ENCODE measurements around the gene SPOPL. TPM values are rescaled to one million over a fixed set of nuclear protein-coding genes. Genes with fewer than 3 reads are reported as not detected.

The SPOPL gene
- total RNA-seq, 1 experiment from 2014 or later, result 31.6 TPM

DNA sequence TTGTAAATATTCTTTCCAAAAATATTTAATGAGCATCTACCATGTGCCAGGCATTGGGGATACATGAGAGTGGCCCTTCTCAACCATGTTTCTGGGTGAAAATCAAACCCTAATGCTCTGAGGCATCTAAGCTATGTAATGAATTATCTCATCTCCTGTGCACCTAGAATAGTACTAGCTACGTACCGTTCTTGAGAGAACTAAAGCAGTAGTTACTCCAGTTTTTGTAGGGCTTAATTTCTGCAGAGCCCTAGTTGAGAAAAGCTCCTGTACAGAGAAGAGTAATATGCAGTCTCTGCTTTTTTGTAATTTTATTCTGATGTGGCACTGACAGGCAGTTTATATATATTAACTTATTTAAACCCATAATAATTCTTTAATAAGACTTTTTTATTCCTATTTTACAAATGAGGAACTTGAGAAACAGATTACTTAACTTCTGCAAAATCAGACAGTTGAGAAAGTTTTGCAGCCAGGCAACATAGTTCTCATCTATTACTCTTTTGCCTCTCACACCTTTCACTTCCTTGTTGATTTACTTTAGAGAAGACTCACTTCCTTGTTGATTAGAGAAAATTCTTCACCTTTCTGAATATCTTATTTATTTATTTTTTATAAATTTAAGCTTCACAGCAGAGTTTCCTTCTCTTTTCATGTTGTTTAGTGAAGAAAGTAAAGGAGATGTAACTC lies 3.1 kb downstream of the SPOPL start:
- no peaks in the 10 kb centered on the region for H3K9me3 Mint-ChIP-seq (ENCODE audit: unreplicated experiment)
- peak overlapping the region; percentile 88 for H3K4me3 Mint-ChIP-seq (ENCODE audit: unreplicated experiment)
- no peaks in the 10 kb centered on the region for H3K27me3 Mint-ChIP-seq (ENCODE audit: insufficient read depth, unreplicated experiment)
- Histone ChIP-seq H3K4me1 (peaks cover 51% of the 10 kb centered on the region), H3K4me3 (ENCODE audit: low read depth, low read length) (no peak overlapping the region), H3K36me3 (ENCODE audit: control insufficient read depth, insufficient read depth, low read length) (no peaks in the 10 kb centered on the region), H3K27me3 (replicated peaks; ENCODE audit: control insufficient read depth, insufficient read depth, low read length) (no peaks in the 10 kb centered on the region), H3K9me3 (no peaks in the 10 kb centered on the region)
- H3K36me3 Mint-ChIP-seq (ENCODE audit: insufficient read depth, unreplicated experiment), result peaks cover 13% of the 10 kb centered on the region
- no peak overlapping the region for H3K27ac Mint-ChIP-seq (ENCODE audit: unreplicated experiment)
- intact Hi-C loops (cut with micrococcal nuclease; ENCODE audit: unreplicated experiment), result loop anchor here (5.0 to 10.0 kb wide), 2 partner anchors 50 to 542 kb away; partner anchors contain the start of gene HNMT
- CTCF ChIA-PET, result no interaction called here
- TF ChIP-seq, protein P1, sequence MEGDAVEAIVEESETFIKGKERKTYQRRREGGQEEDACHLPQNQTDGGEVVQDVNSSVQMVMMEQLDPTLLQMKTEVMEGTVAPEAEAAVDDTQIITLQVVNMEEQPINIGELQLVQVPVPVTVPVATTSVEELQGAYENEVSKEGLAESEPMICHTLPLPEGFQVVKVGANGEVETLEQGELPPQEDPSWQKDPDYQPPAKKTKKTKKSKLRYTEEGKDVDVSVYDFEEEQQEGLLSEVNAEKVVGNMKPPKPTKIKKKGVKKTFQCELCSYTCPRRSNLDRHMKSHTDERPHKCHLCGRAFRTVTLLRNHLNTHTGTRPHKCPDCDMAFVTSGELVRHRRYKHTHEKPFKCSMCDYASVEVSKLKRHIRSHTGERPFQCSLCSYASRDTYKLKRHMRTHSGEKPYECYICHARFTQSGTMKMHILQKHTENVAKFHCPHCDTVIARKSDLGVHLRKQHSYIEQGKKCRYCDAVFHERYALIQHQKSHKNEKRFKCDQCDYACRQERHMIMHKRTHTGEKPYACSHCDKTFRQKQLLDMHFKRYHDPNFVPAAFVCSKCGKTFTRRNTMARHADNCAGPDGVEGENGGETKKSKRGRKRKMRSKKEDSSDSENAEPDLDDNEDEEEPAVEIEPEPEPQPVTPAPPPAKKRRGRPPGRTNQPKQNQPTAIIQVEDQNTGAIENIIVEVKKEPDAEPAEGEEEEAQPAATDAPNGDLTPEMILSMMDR (IDR thresholded peaks at IDR 0.05; ENCODE audit: insufficient read depth in 1 of 2, low read depth in 1 of 2, low read length in 1 of 2, severe bottlenecking in 1 of 2, unreplicated experiment in 1 of 2), result no peak
- no TSS peak for BruUV-seq (replicated peaks)
- no peak for DNase-seq
- peaks cover 25% of the 10 kb centered on the region for H3K4me1 Mint-ChIP-seq (ENCODE audit: low read depth, unreplicated experiment)
- POLR2A ChIA-PET, result no interaction called here

DNA sequence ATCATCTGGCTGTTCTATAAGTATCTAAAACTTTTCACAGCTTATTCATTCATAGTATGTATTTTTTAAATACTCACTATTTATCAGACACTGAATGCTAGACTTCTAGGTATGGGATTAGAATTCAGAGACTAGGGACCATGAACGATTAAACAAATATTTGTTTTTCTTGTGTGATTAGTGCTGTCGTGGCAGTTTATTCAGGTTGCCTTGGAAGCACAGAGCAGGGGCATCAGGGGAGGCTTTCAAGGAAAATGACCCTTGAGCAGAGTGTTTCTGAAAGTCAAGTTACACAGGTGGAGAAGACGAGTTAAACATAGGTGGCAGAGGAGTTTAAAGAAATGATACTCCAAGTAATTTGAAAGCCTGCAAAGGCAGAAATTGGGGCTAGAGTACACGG lies 5.7 kb downstream of the SPOPL start:
- POLR2A ChIA-PET, result no interaction called here

DNA sequence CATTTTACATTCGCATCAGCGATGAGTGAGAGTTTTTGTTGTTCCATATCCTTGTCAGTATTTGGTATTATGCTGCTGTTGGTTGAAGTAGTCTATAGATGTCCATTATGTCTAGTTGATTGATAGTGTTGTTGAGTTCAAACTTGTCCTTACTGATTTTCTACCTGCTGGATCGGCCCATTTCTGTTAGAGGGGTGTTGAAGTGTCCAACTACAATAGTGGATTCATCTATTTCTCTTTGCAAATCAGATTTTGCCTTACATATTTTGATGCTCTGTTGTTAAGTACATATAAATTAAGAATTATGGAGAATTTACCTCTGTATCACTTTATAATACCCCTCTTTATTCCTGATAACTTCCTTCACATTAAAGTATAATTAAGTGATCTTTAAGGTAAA lies 8.7 kb downstream of the SPOPL start:
- no peaks in the 10 kb centered on the region for H3K36me3 ChIP-seq (ENCODE audit: control insufficient read depth, insufficient read depth, low read length)
- peaks cover 7% of the 10 kb centered on the region for H3K9me3 Mint-ChIP-seq (ENCODE audit: unreplicated experiment)
- H3K4me1 ChIP-seq, result peaks cover 39% of the 10 kb centered on the region
- H3K4me1 Mint-ChIP-seq (ENCODE audit: low read depth, unreplicated experiment), result peaks cover 24% of the 10 kb centered on the region
- H3K4me3 ChIP-seq (ENCODE audit: low read depth, low read length), result no peak overlapping the region
- H3K27me3 Mint-ChIP-seq (ENCODE audit: insufficient read depth, unreplicated experiment), result no peaks in the 10 kb centered on the region
- ChIA-PET POLR2A (no interaction called here), CTCF (no interaction called here)
- peaks cover 15% of the 10 kb centered on the region for H3K36me3 Mint-ChIP-seq (ENCODE audit: insufficient read depth, unreplicated experiment)
- TF ChIP-seq, protein P1 (IDR thresholded peaks at IDR 0.05; ENCODE audit: insufficient read depth in 1 of 2, low read depth in 1 of 2, low read length in 1 of 2, severe bottlenecking in 1 of 2, unreplicated experiment in 1 of 2), result no peak
- no peaks in the 10 kb centered on the region for H3K9me3 ChIP-seq
- no TSS peak for BruUV-seq (replicated peaks)
- no peak overlapping the region for H3K4me3 Mint-ChIP-seq (ENCODE audit: unreplicated experiment)
- intact Hi-C loops (cut with micrococcal nuclease; ENCODE audit: unreplicated experiment), result no loop called here
- no peak for DNase-seq
- H3K27me3 ChIP-seq (replicated peaks; ENCODE audit: control insufficient read depth, insufficient read depth, low read length), result no peaks in the 10 kb centered on the region
- no peak overlapping the region for H3K27ac Mint-ChIP-seq (ENCODE audit: unreplicated experiment)

More for the DNA sequence above, 5.7 kb downstream of the SPOPL start:
- TF ChIP-seq, protein P1 (IDR thresholded peaks at IDR 0.05; ENCODE audit: insufficient read depth in 1 of 2, low read depth in 1 of 2, low read length in 1 of 2, severe bottlenecking in 1 of 2, unreplicated experiment in 1 of 2), result no peak
- Mint-ChIP-seq H3K4me3 (ENCODE audit: unreplicated experiment) (no peak overlapping the region), H3K27me3 (ENCODE audit: insufficient read depth, unreplicated experiment) (no peaks in the 10 kb centered on the region), H3K4me1 (ENCODE audit: low read depth, unreplicated experiment) (peaks cover 25% of the 10 kb centered on the region), H3K27ac (ENCODE audit: unreplicated experiment) (peak overlapping the region; percentile 11), H3K9me3 (ENCODE audit: unreplicated experiment) (no peaks in the 10 kb centered on the region), H3K36me3 (ENCODE audit: insufficient read depth, unreplicated experiment) (peaks cover 11% of the 10 kb centered on the region)
- H3K4me3 ChIP-seq (ENCODE audit: low read depth, low read length), result no peak overlapping the region
- H3K27me3 ChIP-seq (replicated peaks; ENCODE audit: control insufficient read depth, insufficient read depth, low read length), result no peaks in the 10 kb centered on the region
- intact Hi-C loops (cut with micrococcal nuclease; ENCODE audit: unreplicated experiment), result loop anchor here (10.0 kb wide), 1 partner anchor 48 kb away; no protein-coding TSS in a partner anchor
- CTCF ChIA-PET, result no interaction called here
- BruUV-seq (replicated peaks), result no TSS peak
- peak in 1 of 2 experiments; percentile 24 for DNase-seq
- H3K4me1 ChIP-seq, result peaks cover 40% of the 10 kb centered on the region
- no peaks in the 10 kb centered on the region for H3K9me3 ChIP-seq
- H3K36me3 ChIP-seq (ENCODE audit: control insufficient read depth, insufficient read depth, low read length), result no peaks in the 10 kb centered on the region

Measured in Caco-2 (cell line).